Measurements from ENCODE around the gene GLI1.
"Not testable (repeated sequence)": the region's sequence is repeated elsewhere in the genome, so short reads cannot be mapped to it uniquely, and the experiment has no call there.

GLI1 gene

DNA sequence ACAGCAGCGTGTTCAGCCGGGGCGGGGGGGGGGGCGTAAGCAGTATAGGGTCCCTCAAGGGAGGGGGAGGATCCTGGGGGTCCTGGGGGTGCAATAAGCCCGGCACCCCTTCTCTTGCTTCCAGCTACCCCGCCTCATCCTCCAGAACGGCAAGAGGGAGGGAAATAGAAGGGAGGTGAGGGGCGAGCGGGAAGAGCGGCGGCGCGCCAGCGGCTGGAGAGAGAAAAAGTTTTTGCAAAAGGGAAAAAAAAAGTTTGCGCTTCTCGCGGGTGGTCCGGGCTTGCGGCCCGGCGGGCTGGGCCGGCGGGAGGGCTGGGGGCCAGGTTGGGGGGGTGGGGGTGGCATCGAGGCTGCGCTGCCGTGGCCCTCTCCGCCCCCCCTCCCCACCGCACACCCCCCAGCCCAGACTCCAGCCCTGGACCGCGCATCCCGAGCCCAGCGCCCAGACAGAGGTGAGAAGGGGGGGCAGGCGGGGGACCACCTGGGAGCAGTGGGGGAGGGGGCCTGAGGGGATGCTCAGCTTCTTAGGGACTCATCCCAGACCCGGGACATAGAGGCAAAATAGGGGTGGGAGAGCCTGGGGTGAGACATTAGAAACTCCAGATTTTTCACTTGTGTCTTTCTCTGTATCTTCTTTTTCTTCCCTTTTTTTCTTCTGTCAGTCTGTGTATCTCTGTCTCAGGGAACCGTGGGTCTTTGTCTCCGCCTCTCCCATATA is at the start of gene GLI1:
Gene GLI1, plus strand, starts transcription at position 36 of the 718 bp plus-strand sequence. CDS start 3,907 bp downstream, outside the sequence.
- no peak for DNase-seq

DNA sequence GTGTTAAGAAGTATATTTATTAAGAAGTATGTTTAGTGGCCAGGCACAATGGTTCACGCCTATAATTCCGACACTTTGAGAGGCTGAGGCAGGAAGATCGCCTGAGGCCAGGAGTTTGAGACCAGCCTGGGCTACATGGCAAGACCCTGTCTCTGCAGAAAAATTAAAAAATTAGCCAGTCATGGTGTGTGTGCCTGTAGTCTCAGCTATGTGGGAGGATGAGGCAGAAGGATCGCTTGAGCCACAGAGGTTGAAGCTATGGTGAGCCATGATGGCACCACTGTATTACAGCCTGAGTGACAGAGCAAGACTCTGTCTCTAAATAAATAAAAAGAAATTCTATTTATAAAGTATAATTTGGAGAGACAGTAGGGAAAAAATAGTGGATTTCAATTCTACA is 49.1 kb upstream of the GLI1 start:
- no peak for DNase-seq

DNA sequence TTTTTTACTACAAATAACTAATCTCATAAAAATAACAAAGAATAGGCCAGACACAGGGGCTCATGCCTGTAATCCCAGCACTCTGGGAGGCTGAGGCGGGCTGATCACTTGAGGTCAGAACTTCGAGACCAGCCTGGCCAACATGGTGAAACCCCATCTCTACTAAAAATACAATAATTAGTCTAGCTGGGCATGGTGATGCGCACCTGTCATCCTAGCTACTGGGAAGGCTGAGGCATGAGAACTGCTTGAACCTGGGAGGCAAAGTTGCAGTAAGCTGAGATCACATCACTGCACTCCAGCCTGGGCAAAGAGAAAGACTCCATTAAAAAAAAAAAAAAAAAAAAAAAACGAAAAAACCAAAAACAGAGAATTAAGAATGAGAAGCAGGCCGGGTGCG is 45.4 kb upstream of the GLI1 start:
- not testable (repeated sequence) for DNase-seq

DNA sequence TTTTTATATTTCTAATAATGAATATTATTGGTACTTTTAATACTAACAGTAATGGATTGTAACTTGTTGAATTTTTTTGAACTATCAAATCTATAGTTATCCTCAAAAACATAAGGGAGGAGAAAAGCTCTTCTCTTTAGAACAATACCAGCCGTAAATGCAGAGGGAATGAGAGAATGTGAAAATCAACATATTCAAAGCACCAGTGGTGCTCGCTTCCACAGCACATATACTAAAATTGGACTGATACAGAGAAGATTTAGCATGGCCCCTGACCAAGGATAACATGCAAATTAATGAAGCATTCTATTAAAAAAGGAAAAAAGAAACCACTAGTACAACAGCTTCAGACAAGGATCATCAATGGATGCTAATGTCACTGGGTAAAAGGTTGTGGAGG is 44.5 kb upstream of the GLI1 start:
- no peak for DNase-seq

DNA sequence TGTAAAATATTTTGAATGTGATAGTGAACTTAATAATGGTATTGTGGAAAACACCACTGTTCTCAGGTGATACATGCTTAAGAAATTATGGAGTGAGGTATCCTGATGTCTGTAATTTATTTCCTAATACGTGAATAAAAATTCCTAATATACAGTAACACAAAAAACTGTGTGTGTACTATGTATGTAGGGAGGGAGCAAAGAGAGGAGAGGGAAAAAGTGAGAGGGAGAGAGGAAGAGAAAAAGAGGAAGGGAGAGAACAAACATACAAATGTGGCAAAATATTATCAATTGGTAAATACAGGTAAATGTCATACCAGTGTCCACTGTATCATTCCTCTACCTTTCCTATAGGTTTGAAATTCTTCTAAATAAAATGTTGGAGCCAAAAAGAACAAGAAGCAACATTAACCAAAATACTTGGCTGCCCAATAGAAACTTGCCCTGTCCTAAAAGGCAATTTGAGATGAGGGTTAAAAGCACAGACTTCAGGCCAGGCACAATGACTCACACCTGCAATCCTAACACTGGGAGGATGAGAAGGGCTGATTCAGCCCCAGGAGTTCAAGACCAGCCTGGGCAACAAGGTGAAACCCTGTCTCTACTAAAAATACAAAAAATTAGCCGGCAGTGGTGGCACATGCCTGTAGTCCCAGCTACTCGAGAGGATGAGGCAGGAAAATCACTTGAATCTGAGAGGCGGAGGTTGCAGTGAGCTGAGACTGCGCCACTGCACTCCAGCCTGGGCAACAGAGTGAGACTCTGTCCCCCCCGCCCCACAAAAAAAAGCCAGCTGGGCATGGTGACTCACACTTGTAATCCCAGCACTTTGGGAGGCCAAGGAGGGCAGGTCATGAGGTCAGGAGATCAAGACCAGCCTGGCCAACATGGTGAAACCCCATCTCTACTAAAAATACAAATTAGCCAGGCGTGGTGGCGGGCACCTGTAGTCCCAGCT is 43.3 kb upstream of the GLI1 start:
- DNase-seq = no peak

DNA sequence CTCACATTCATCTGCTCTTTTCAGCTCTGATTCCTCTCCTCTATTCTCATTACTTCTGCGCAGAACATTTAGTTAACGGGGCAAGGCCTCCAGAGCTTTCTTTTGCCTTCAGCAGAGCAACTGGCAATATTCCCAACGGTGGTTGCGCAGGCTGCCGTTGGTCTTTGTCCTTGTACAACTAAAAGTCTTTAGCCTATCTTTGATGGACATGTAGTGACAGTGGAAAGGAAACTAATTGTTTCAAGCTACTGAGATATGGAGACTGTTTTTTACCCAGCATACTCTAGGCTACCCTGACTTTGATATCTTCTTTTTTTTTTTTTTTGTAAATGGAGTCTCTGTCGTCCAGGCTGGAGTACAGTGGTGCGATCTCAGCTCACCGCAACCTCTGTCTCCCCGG is 41.3 kb upstream of the GLI1 start:
- DNase-seq = no peak

DNA sequence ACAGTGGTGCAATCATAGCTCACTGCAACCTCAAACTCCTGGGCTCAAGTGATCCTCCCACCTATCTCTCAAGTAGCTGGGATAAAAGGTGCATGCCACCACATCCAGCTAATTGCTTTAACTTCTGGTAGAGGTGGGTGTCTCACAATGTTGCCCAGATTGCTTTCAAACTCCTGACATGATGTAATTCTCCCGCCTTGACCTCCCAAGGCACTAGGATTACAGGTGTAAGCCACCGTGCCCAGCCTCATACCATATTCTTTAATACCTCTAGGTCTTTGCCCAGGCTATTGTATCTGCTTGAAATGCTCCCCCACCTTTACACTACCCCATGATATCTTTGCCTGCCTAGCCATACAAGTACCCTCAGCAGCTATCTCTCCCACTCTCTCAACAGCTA is 40.1 kb upstream of the GLI1 start:
- DNase-seq = no peak

DNA sequence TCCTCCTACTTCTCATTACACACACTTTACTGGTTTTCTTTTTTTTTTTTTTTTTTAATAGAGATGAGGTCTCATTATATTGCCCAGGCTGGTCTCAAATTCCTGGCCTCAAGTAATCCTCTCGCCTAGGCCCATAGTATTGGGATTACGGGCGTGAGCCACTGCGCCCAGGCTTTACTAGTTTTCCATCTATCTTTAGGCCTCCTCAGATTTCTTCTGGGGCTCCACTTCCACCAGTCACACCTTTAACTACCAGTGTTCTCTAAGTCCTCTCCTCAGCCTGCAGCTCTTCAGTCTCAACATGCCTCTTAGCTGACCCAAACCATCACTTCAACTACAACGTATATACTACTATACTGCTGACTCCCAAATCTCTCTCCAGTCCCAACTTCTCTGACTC is 39.1 kb upstream of the GLI1 start:
- DNase-seq = no peak

DNA sequence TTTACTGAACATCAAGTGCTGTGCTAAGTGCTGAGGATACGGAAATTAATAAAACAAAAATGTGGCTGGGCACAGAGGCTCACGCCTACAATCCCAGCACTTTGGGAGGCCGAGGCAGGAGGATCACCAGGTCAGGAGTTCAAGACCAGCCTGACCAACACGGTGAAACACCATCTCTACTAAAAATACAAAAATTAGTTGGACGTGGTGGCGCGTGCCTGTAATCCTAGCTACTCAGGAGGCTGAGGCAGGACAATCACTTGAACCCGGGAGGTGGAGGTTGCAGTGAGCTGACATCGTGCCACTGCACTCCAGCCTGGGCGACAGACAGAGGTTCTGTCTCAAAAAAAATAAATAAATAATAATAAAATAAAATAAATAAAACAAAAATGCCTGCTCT is 32.6 kb upstream of the GLI1 start:
- DNase-seq = not testable (repeated sequence)

DNA sequence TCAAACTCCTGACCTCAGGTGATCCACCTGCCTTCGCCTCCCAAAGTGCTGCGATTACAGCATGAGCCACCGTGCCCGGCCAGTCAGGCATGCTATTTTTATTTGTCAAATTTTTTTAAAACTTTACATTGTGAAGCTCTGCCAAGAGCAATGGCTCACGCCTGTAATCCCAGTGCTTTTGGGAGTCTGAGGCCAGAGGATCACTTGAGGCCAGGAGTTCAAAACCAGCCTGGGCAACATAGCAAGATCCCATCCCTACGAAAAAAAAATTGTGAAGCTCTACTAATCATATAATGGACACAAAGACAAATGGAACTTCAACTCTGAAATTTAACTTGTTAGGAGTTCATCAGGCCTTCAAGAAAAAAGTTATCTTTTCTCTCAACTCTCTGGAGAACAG is 30.6 kb upstream of the GLI1 start:
- no peak for DNase-seq

DNA sequence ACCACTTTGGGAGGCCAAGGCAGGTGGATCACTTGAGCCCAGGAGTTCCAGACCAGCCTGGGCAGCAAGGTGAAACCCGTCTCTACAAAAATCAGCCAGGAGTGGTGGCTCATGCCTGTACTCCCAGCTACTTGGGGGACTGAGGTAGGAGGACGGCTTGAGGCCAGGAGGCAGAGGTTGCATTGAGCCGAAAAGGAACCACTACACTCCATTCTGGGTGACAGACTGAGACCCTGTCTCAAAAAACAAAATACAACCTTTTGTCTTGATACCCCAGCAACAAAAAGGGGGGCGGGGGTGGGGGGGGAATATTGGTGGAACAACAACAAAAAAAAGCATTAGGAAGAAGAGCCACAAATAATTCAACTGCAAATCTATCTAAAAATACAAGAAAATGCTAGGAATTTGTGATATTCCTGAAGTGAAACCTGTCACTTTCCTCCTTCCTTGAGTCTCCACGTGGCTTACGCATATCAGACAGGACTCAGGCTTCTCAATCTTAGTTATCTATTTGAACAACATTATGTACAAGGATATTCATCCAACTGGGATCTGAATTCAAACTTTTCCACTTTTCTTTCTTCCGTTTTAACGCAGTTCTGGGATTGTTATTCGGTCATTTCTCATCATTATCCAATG is 30.0 kb upstream of the GLI1 start:
- no peak for DNase-seq

DNA sequence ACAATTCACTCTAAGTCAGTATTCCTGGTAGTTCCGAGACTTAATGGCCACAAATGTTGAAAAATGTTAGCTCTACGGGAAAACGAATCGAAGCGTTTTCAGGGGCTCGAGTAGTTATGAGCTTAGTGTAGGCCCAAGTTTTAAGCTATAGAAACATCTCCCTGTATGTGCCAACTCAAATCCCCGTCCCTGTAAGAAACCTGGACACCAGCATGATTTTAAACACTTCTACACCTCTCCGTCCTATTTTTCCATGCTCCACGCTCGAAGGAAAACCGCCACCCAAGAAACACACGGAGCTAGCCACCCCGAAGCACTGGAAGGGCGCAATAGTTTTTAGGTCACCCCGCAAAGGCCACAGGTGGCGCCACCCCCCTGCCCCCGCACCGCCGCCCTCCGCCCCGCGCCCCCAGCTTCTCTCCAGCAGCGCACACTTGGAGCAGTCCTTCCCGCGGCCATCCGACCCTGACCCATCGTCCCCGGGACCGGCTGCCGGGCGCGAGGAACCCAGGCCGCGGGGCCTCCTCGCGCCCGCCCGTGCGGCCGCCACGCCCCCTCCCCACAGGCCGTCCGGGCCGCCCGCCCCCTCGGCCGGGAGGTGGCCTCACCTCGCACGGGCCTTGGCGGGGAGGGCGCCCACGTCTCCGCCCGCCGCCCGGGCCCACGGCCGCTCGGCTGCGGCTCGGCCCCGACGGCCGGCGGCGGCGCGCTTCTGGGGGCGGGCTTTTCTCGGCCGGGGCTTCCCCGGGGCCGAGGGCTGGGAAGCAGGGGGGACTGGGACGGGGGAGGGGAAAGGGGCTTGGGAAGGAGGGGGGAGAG is 29.3 kb upstream of the GLI1 start:
- DNase-seq = no peak

DNA sequence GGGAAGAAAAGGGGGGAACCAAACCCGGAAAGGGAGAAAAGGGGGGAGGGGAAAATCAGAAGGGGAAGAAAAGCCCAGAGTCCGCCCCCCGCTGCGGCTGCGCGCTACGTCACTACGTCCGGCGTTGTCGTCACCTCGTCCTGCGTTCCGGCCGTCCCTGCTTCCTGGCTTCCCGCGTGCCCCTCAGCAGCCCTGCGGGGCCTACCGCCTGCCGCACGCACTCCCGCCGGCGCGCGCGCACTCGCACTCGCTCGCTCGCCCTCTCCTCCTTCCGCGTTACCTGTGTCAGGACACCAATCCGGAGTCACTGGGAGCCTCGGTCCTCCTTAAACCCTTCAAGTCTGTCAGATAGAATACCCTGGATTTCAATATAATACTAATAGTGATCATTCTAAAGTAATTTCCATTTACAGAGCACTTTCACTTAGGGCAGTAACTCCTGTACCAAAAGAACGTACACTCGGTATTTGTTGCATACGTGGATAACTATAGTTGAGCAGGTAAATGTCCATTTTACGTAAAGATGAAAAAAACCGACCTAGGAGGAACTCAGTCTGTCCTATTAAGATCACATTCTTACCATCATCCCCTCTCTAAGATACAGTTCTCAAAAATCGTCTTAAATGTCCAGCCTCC is 28.5 kb upstream of the GLI1 start, which contains the start of gene R3HDM2:
Gene R3HDM2, minus strand, starts transcription at position 113 of the 636 bp plus-strand sequence. CDS start 120,615 bp downstream, outside the sequence.
- peak; percentile 96 for DNase-seq

DNA sequence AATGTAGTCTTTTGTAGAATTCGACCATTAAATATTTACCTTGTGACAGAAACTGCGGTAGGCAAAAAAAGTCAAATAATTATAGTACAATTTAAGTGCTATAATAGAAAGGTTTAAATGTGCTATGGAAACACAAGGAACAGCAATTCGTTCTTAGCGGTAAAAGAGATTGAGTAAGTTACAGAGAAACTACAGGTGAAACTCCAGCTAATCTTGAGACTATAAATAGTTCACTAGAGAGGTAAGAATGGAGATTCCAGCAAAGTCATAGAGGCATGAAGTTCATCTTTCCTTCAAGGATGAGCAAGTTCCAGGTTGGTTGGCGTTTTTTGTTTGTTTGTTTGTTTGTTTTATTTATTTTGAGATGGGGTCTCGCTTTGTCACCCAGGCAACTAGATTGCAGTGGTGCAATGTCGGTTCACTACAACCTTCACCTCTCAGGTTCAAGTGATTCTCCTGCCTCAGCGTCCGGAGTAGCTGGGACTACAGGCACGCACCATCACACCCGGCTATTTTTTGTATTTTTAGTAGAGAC is 27.9 kb upstream of the GLI1 start:
- DNase-seq = no peak

DNA sequence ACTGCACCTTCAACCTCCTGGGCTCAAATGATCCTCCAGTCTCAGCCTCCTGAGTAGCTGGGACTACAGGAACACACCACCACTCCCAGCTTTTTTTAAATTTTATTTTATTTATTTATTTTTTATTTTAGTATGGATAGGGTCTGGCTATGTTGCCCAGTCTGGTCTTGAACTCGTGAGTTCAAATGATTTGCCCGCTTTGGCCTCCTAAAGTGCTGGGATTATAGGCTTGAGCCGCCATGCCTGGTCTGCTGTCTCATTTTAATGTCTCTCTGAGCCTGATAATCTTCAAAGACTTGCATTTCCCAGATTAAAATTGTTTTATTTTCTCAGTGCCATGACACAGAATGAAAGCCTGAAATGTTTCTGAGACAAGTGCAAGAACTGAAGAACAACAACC is 26.2 kb upstream of the GLI1 start:
- DNase-seq = no peak

DNA sequence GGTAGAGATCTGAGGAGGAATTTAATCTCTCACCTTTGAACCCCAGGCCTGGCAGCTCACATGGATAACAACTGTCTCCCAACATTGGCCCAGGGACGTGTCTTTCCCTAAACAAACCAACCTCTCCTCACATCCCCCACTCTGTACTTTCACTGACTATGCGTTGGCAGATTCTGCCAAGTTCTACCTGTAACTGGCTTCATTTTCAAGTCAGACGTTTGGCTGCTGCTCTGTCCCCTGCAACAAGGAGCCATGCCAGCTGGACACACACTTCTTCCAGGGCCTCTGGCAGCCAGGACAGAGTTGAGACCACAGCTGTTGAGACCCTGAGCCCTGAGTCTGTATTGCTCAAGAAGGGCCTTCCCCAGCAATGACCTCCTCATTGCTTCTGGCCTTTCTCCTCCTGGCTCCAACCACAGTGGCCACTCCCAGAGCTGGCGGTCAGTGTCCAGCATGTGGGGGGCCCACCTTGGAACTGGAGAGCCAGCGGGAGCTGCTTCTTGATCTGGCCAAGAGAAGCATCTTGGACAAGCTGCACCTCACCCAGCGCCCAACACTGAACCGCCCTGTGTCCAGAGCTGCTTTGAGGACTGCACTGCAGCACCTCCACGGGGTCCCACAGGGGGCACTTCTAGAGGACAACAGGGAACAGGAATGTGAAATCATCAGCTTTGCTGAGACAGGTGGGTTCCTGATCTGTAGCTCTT is 24.9 kb upstream of the GLI1 start, which contains the start of gene INHBC:
Gene INHBC, plus strand, starts transcription at position 268 of the 707 bp plus-strand sequence. Its CDS starts 103 bp downstream, at position 371.
- DNase-seq = no peak

DNA sequence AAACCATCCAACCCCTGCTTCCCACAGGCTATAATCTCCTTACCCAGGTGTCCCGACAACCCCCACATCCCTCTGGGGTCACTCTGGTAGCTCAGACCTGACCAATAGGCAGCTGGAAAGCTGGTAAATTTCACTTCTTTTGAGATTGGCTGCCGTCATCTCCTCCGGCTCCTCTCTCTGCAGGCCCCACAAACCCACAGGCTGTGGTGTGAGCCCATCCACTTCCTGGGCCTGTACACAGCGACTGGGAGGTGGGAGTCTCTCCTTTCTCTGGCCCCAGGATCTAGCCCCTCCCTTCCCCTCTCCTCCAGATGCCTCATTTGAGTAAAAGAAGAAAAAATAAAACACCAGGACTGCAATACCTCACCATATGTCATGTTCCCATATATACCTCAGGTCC is 24.3 kb upstream of the GLI1 start:
- DNase-seq = no peak

DNA sequence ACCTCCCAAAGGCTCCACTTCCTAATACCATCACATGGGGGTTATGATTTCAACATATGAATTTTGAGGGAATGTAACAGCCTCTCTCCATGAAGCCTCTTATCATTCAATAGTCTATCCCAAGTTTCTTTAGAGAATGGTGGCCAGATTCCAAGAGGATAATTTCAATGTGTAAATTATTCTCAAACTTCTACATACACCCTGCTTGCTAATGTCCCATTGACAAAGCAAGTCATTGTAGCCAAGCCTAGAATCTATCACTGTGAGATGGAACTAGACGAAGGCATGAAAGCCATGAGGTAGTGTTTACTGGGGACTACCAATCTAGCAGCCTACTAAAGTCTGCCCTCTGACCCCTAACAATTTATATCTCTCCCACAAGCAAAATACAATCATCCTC is 21.2 kb upstream of the GLI1 start:
- no peak for DNase-seq

DNA sequence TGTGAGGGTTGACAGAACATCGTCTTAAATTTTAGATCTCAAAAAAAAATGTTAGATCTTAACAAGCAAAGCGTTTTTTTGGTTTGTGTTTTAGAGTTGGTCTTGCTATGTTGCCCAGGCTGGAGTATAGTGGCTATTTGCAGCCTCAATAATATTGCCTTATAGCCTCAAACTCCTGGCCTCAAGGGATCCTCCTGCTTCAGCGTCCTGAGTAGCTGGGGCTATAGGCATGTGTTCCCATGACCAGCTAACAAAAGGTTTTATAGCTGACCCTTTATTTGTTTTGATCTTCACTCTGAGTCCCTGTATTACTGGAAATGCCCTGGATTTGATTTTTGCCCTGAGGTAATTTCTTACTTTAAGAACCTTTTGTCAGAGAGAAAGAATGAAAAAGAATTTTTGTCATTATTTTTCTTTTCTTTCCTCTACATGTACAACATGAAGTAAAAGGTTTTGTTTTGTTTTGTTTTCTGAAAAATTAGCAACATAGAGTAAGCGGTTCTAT is 19.8 kb upstream of the GLI1 start:
- DNase-seq = no peak

DNA sequence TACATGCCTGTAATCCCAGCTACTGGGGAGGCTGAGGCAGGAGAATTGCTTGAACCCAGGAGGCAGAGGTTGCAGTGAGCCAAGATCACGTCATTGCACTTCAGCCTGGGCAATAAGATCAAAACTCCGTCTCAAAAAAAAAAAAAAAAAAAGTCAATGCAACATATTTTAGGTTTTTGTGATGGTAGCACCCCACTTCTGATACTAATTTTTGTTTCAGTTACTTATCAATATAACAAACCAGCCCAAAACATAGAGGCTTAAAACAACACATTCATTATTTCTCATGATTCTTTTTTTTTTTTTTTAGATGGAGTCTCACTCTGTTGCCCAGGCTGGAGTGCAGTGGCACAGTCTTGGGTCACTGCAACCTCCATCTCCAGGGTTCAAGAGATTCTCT is 18.2 kb upstream of the GLI1 start:
- not testable (repeated sequence) for DNase-seq

Measured in activated naive CD4-positive, alpha-beta T cell treated with anti-CD3 and anti-CD28 coated beads, Interleukin-2, amount 50 U/mL, for 16 hours (primary cell).